Body of pancreas (tissue), 4 donors: ENCODE measurements around the gene TENM4.

ENCODE experiments used
- CTCF ChIP-seq, 7 experiments: fragments of 450-650 bp in 4 of 7; fragments of 200-600 bp in 3 of 7; sonication (generic) in 3 of 7; IDR thresholded peaks; one replicate each; pipeline ENCODE4 v1.5.1; 2016 to 2019; ENCODE audit warnings: antibody characterized with exemption in 7 of 7
- POLR2A ChIP-seq, 3 donors: fragments of 450-650 bp; IDR thresholded peaks; one replicate each; pipeline ENCODE4 v1.6.1; 2016; ENCODE audit warnings: antibody characterized with exemption in 3 of 3, mild to moderate bottlenecking in 2 of 3

GRCh38 chr11:78741741-78742140 lies 699.1 kb downstream of the TENM4 start:
- TF ChIP-seq CTCF (IDR thresholded peaks at IDR 0.05) (no peak), POLR2A (IDR thresholded peaks at IDR 0.05) (no peak)
